GM21576 (cell line): Measurements from ENCODE around the gene UFC1.

ENCODE experiments used
- ATAC-seq: cut with Tn5 transposase; IDR thresholded peaks from one replicate; pipeline ENCODE4 v1.9.1; 2021; ENCODE audit warnings: mild to moderate bottlenecking, moderate library complexity; ENCODE audit not compliant: unreplicated experiment

UFC1 gene

GRCh38 chr1:161168906-161169305 lies 15.1 kb downstream of the UFC1 start:
- no peak for ATAC-seq

- ATAC-seq, result no peak
Measured at GRCh38 chr1:161171191-161171590, 17.4 kb downstream of the UFC1 start.

GRCh38 chr1:161171696-161172095 lies 17.9 kb downstream of the UFC1 start:
- ATAC-seq, result no peak

GRCh38 chr1:161172349-161172748 lies 18.6 kb downstream of the UFC1 start:
- ATAC-seq, result no peak

- no peak for ATAC-seq
Measured at GRCh38 chr1:161172776-161173376, 19.1 kb downstream of the UFC1 start.

- no peak for ATAC-seq
Measured at GRCh38 chr1:161173711-161174110, 19.9 kb downstream of the UFC1 start.

- no peak for ATAC-seq
Measured at GRCh38 chr1:161174911-161175310, 21.1 kb downstream of the UFC1 start.

GRCh38 chr1:161175771-161176453 lies 22.1 kb downstream of the UFC1 start:
- ATAC-seq, result no peak

GRCh38 chr1:161176468-161177111 lies 22.8 kb downstream of the UFC1 start:
- ATAC-seq, result no peak

- peak; percentile 72 for ATAC-seq
Measured at GRCh38 chr1:161177112-161177935, 23.5 kb downstream of the UFC1 start, which contains the start of gene B4GALT3. Gene B4GALT3 (minus strand): TSS chr1:161177507. CDS start chr1:161176060, 1,447 bp downstream.

GRCh38 chr1:161177936-161178244 lies 24.1 kb downstream of the UFC1 start:
- ATAC-seq, result no peak

- ATAC-seq, result no peak
Measured at GRCh38 chr1:161179698-161180097, 25.9 kb downstream of the UFC1 start.

- no peak for ATAC-seq
Measured at GRCh38 chr1:161180639-161181038, 26.9 kb downstream of the UFC1 start.

GRCh38 chr1:161182214-161182613 lies 28.4 kb downstream of the UFC1 start:
- peak; percentile 43 for ATAC-seq

- peak; percentile 63 for ATAC-seq
Measured at GRCh38 chr1:161185282-161185682, 31.5 kb downstream of the UFC1 start.

GRCh38 chr1:161185732-161186311 lies 32.0 kb downstream of the UFC1 start:
- no peak for ATAC-seq

GRCh38 chr1:161187311-161187710 lies 33.5 kb downstream of the UFC1 start:
- no peak for ATAC-seq

GRCh38 chr1:161188381-161188780 lies 34.6 kb downstream of the UFC1 start:
- ATAC-seq, result no peak

GRCh38 chr1:161189036-161189435 lies 35.3 kb downstream of the UFC1 start:
- no peak for ATAC-seq

GRCh38 chr1:161190962-161191521 lies 37.3 kb downstream of the UFC1 start:
- no peak for ATAC-seq

GRCh38 chr1:161191971-161192370 lies 38.2 kb downstream of the UFC1 start:
- no peak for ATAC-seq
